D341Med (cell line): ENCODE data around the gene ZNF681.
"Not testable (repeated sequence)": the region's sequence is repeated elsewhere in the genome, so short reads cannot be mapped to it uniquely, and the experiment has no call there.

ENCODE experiments used
- DNase-seq: peaks from one replicate; pipeline ENCODE4 v3.0.0; 2012; ENCODE audit warnings: low spot score

The ZNF681 gene

DNA sequence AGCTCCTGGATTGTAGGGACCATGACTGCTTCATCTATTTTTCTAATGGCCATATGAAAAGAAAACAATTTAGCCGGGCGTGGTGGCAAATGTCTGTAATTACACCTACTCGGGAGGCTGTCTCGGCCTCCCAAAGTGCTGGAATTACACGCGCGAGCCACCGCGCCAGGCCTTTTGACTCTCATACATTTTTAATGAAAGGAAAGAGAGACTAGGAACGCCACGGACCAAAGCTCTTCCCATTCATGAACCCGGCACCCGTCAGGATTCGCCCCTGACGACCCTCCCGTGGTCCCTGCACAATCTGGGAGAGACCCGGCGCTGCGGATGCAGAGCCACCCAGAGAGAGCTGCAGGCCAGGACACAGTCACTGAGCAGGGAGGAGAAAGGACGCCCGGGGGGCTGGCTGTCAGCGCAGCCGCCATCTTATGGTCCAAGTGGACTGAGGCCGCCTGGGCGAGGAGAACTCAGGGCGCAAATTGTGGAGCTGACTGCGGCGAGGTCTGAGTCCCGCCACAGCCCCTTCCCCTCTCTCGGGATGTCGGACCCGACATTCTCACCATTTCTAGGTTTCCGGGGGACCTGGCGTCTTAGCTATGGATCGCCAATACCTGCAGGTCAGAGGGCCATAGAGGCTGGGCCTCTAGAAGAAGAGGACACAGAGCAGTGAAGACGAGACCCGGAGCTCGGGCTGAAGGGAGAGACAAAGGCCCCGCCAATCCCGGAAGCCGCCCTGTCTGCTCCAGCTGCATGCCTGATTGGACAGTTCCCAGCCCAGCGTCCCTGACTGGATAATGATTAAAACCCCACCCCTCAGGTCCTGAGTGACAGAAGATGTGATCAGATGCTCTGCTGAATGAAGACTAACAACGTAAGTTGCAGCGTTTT lies at the start of gene ZNF681:
Gene ZNF681 (minus strand): TSS at position 705 of the 888 bp plus-strand sequence. CDS start 142 bp downstream, at position 563.
- peak; percentile 88 for DNase-seq

DNA sequence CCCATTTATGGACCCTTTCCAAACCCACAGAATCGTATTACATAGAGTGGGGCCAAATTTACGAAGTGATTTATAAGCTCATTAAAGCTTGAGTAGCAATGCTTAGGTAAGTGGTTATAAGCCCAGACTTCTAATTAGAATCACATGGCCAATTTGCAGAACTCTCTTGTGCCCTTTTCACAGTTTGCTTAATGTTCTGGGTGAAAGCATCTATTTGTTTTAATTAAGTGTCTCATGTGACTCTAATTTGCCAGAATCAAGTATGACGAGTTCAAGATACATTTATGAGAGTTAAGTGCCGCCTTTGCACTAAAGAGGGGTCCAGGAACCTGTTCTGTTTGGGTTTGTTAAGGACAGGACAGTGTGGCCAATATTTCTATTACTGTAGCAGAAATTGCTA lies 46.0 kb upstream of the ZNF681 start:
- no peak for DNase-seq

GRCh38 chr19:23802290-23802689 lies 43.6 kb upstream of the ZNF681 start:
- DNase-seq: no peak

- no peak for DNase-seq
Observed at GRCh38 chr19:23801803-23802202, 43.1 kb upstream of the ZNF681 start.

- DNase-seq: no peak
Observed at GRCh38 chr19:23800868-23801267, 42.2 kb upstream of the ZNF681 start.

- no peak for DNase-seq
Observed at GRCh38 chr19:23800271-23800670, 41.6 kb upstream of the ZNF681 start.

DNA sequence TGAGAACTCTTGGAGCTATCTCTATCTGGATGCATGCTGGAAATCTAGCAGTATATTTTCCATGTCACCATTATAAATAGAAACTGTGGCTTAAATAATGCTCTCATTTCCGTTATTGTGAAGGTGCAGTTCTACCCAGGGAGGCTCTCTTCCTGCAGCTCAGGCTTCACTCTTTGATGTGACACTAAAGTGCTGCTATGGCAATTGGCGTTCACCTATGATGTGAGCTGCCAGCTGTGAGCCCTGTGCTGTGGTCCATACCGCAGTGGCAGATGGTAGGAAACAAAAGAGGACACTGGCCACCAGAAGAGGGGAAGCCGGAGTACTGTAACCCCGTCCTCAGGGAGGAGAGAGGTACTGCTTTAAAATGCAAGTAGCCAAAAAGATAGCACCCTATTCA lies 40.6 kb upstream of the ZNF681 start:
- no peak for DNase-seq

DNA sequence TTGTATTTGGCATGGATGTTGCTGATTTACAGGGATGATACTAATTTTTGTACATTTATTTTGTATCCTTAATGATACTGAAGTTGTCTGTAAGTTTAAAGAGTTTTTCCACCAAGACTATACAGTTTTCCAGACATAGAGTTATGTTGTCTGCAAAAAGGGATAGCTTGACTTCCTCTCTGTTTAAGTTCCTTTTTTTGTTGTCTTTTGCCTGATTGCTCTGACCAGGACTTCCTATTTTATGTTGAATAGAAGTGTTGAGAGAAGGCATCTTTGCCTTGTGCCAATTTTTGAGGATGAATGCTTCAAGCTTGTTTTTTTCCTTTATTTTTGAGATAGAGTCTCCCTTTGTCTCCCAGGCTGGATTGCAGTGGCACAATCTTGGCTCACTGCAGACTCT lies 36.8 kb upstream of the ZNF681 start:
- no peak for DNase-seq

DNA sequence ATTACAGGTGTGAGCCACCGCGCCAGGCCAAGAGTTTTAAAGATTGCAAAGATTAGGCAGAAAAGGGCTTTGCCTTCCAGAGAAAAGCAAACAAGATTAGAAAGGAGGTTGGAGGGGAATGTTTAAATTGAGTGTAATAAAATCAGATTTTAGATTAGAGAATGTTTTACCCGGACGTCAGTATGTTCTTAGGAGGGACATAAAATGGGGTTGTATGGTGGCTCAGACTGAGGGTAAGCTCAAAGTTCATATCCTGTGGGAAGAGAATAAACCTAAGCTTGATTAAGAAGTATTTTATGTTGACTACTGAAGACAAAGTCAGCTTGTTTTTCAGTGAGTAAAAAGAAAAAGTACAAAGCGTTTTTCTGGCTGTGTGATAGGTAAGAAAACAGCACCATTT lies 34.1 kb upstream of the ZNF681 start:
- DNase-seq: no peak

DNA sequence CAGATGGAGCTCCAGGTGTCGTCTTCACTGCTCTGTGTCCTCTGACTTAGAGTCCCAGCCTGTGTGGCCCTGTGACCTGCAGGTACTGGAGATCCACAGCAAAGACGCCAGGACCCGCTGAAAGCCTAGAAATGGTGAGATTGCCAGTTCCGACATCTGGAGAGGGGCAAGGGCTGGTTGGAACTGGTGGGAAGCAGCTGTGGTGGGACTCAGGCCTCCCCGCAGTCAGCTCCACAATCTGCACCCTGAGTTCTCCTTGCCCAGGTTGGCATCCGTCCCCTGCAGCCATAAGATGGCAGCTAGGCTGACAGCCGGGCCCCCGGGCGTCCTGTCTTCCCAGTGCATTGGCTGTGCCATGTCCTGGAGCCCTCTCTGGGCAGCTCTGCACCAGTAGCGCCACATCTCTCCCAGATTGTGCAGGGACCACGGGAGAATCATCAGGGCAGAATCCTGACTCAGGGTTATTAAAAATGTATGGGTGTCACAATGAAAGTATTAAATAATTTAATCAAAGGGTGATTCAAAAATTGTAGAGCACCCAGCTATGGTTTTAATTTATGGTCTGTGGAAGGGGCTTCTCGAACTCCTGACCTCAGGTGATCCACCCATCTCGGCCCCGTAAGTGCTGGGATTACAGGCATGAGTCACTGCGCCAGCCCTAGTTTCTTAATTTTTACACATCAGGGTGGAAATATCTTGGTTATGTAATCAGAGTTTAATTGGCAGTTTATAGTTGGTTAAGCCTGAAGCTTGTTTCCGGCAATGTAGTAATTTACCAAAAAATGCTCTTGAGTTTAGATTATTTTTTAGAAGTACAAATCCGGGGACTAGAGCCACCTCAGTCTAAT lies 32.2 kb upstream of the ZNF681 start:
- DNase-seq: no peak

- DNase-seq: no peak
Observed at GRCh38 chr19:23789246-23789645, 30.6 kb upstream of the ZNF681 start.

- no peak for DNase-seq
Observed at GRCh38 chr19:23788411-23788810, 29.7 kb upstream of the ZNF681 start.

DNA sequence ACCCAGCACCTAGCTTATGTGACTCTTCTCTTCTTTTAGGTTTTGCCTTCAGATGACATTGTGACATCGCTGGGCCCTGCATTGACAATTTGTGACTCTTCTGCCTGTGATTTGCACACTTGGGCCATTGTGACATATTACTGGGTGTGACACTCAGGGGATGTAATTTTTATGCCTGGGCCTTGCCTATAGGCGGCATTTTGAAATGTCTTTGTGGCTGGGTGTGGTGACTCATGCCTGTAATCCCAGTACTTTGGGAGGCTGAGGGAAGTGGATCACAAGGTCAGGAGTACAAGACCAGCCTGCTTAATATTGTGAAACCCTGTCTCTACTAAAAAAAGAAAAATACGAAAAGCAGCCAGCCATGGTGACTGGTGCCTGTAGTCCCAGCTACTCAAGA lies 28.4 kb upstream of the ZNF681 start:
- no peak for DNase-seq

GRCh38 chr19:23785982-23786381 lies 27.3 kb upstream of the ZNF681 start:
- no peak for DNase-seq

GRCh38 chr19:23784274-23784673 lies 25.6 kb upstream of the ZNF681 start:
- no peak for DNase-seq

DNA sequence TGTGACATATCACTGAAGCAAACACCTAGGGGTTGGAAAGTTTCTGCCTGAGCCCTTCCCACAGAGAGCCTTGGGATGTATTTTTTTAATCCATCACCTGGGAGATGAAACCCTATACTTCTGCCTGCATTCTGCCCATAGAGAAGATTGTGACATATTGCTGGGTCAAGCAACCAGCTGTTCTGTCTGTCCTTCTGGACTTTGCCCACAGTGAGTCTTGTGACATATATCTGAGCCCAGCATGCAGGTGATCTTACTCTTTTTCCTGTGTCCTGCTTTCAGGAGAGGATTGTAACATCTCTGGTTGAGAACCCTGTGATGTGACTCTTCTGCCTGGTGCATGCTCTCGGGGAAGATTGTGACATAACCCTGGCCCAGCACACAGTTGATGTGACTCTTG lies 24.9 kb upstream of the ZNF681 start:
- DNase-seq: no peak

DNA sequence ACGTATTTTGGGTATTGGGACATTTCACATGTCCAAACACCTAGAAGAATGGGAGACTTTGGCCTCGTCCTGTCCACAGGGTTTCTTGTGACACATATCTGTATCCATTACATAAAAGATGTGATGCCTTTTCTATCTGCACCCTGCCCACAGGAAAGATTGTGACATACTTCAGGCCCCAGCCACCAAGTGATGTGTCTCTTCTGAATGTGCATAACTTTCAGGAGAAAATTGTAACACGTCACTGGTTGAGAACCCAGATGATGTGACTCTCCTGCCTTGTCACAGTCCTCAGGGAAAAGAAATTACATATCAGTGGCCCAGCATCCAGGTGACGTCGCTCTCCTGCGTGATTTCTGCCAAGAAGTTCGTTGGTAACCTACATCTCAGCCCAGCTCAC lies 21.0 kb upstream of the ZNF681 start:
- no peak for DNase-seq

- DNase-seq: no peak
Observed at GRCh38 chr19:23778566-23778965, 19.9 kb upstream of the ZNF681 start.

GRCh38 chr19:23778036-23778435 lies 19.3 kb upstream of the ZNF681 start:
- not testable (repeated sequence) for DNase-seq

DNA sequence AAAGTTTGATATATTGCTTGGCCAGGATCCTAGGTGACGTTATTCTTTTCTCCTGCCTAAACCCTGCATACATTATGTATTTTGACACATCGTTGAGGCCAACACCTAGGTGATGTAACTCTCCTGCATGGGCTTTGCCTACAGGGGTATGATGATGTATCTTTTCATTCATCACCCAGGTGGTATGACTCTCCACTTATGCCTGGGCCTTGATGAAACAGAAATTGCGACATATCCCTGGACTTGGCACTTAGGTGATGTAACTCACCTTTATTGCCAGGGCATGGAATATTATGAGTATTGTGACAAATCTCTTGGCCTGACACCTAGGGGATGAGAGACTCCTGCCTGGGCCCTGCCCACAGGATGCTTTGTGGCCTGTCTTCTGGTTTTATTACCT lies 18.5 kb upstream of the ZNF681 start:
- no peak for DNase-seq

- DNase-seq: no peak
Observed at GRCh38 chr19:23776507-23777205, 18.0 kb upstream of the ZNF681 start.

DNA sequence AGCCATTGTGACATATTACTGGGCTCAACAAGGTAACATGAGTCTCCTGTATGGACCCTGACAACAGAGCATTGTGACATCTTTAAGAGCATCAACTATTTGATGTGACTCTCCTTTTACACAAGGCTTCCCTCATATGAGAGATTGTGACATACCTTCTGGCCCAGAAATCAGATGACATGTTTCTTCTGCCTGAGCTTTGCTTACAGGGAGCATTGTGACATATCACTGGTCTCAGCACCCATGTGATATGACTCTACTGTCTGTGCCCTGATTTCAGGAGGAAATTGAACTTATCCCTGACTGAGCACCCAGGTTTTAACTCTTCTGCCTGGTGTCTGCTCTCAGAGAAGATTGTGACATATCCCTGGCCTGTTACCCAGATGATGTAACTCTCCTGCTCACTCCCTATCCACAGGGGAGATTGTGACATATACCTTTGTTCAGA lies 15.9 kb upstream of the ZNF681 start:
- no peak for DNase-seq
